Activated CD4-positive, alpha-beta T cell treated with anti-CD3 and anti-CD28 coated beads for 36 hours (primary cell): ENCODE measurements around the gene FUCA1. TPM values are rescaled to one million over a fixed set of nuclear protein-coding genes. Genes with fewer than 3 reads are reported as not detected.

Experiments
- ATAC-seq: fragments of 200-7000 bp; cut with Tn5 transposase; one replicate; pipeline ENCODE4 v1.10.0; 2021; ENCODE audit warnings: mild to moderate bottlenecking, moderate library complexity
- CTCF ChIA-PET: fragments of 350-600 bp; sonication (Branson Sonifier 250); formaldehyde crosslinking; loops from one replicate; lab custom pipeline; 2021; ENCODE audit warnings: antibody characterized with exemption; lab: Charles Lee
- POLR2A ChIA-PET: fragments of 350-600 bp; sonication (Branson Sonifier 250); formaldehyde crosslinking; loops from one replicate; lab custom pipeline; 2021; ENCODE audit warnings: antibody characterized with exemption, inconsistent platforms; lab: Charles Lee
- DNase-seq: peaks from one replicate; pipeline ENCODE4 v3.0.0-alpha.2; 2020
- H3K27ac Mint-ChIP-seq: one replicate; pipeline ENCODE4 v1.8.0; 2021; ENCODE audit warnings: mixed read lengths
- H3K27me3 Mint-ChIP-seq: one replicate; pipeline ENCODE4 v1.8.0; 2021; ENCODE audit warnings: mixed read lengths
- H3K36me3 Mint-ChIP-seq: one replicate; pipeline ENCODE4 v1.8.0; 2021; ENCODE audit warnings: low read depth, mixed read lengths
- H3K4me1 Mint-ChIP-seq: one replicate; pipeline ENCODE4 v1.8.0; 2021; ENCODE audit warnings: mixed read lengths
- H3K4me3 Mint-ChIP-seq: one replicate; pipeline ENCODE4 v1.8.0; 2021; ENCODE audit warnings: mild to moderate bottlenecking, moderate library complexity, mixed read lengths
- H3K9me3 Mint-ChIP-seq: one replicate; pipeline ENCODE4 v1.8.0; 2021; ENCODE audit warnings: low read depth, mixed read lengths
- intact Hi-C, 2 experiments: fragments of 100-400 bp; cut with DNase I in 1 of 2; cut with micrococcal nuclease in 1 of 2; formaldehyde crosslinking; loops; one replicate each; pipeline versions ENCODE4 v1.14.2 to v1.15.1; 2022 to 2024; cut with DNase I, micrococcal nuclease
- total RNA-seq, 2 experiments: library from RNA; stranded (reverse); gene quantifications; one replicate each; pipeline ENCODE4 v1.2.3, GENCODE V29; 2021

The FUCA1 gene
- total RNA-seq, 2 experiments from 2014 or later, result 4.2 to 4.5 TPM

GRCh38 chr1:23895993-23896392 lies 27.9 kb upstream of the FUCA1 start:
- Mint-ChIP-seq H3K27me3 (peaks cover 7% of the 10 kb centered on the region), H3K36me3 (no peaks in the 10 kb centered on the region), H3K9me3 (no peaks in the 10 kb centered on the region), H3K4me3 (no peak overlapping the region), H3K4me1 (peaks cover 13% of the 10 kb centered on the region), H3K27ac (no peak overlapping the region)
- ChIA-PET CTCF (interaction anchor here (0.5 to 1.0 kb wide), 5 partner anchors 12 to 556 kb away, joined by 3 to 5 read pairs (median 3); no protein-coding TSS in a partner anchor), POLR2A (no interaction called here)
- intact Hi-C loops, result no loop called here
- DNase-seq (no peak), ATAC-seq (no peak)

DNA sequence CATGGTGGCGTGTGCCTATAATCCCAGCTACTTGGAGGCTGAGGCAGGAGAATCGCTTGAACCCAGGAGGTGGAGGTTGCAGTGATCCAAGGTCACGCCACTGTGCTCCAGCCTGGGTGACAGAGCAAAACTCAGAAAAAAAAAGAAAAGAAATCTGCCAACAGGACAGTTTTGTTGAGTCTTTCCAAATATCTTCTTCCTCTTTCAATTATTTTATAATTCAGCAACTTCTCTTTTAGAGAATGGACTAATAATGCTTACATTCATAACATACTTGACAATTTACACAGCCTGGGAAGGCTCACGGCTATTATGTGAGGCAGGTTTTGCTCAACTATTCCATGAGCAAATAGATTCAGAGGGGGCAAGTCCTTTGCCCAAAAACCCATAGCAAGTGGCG lies 27.0 kb upstream of the FUCA1 start:
- CTCF ChIA-PET, result no interaction called here
- no peak for ATAC-seq

DNA sequence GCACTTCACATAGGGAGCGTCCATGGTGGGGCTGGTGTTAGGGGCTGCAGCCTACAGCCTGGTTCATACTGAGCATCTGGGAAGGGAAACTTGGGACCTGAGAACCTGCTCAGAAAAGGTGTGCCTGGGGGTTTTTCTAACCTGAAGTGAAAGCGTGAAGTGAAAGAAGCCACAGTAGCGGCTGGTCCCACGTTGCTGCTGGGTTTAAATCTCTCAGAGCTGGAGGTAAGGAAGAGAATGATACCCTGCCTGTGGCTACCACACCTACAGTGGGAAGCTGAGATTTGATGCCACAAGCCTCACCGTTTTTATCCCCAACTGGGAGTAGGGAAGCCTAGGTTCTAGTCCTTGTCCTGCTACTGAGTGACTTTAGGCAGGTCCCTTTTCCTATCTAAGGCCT lies 21.0 kb upstream of the FUCA1 start:
- intact Hi-C loops, result no loop called here
- no peak overlapping the region for H3K4me3 Mint-ChIP-seq
- H3K9me3 Mint-ChIP-seq, result no peaks in the 10 kb centered on the region
- no peaks in the 10 kb centered on the region for H3K4me1 Mint-ChIP-seq
- H3K27ac Mint-ChIP-seq, result no peak overlapping the region
- ATAC-seq, result no peak
- ChIA-PET CTCF (interaction anchor here (0.9 kb wide), 1 partner anchor 19 kb away, joined by 3 read pairs; no protein-coding TSS in a partner anchor), POLR2A (no interaction called here)
- no peak for DNase-seq
- no peaks in the 10 kb centered on the region for H3K36me3 Mint-ChIP-seq
- H3K27me3 Mint-ChIP-seq, result peaks cover 2% of the 10 kb centered on the region

More for the DNA sequence above, 27.0 kb upstream of the FUCA1 start:
- H3K27me3 Mint-ChIP-seq, result peaks cover 2% of the 10 kb centered on the region
- peaks cover 13% of the 10 kb centered on the region for H3K4me1 Mint-ChIP-seq
- DNase-seq, result no peak
- H3K27ac Mint-ChIP-seq, result no peak overlapping the region
- intact Hi-C loops, result no loop called here
- no peak overlapping the region for H3K4me3 Mint-ChIP-seq
- no peaks in the 10 kb centered on the region for H3K9me3 Mint-ChIP-seq
- no peaks in the 10 kb centered on the region for H3K36me3 Mint-ChIP-seq
- POLR2A ChIA-PET, result no interaction called here

DNA sequence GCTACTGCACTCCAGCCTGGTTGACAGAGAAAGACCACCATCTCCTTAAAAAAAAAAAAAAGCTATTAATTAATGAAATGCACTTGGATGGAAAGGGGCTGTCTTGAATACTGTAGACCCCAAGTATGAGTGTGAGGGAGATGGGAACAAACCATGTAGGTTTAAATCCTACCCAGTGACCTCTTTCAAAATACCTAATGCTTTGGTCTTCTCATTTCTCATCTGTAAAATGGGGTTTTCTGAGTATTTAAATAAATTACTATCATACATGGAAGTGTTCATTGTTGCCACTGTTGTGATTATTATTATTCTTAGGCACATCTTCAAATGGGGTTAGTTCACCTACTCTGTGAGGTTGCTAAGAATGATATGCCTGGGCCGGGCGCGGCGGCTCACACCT lies 17.1 kb upstream of the FUCA1 start:
- Mint-ChIP-seq H3K4me3 (no peak overlapping the region), H3K4me1 (no peaks in the 10 kb centered on the region), H3K9me3 (no peaks in the 10 kb centered on the region), H3K27ac (no peak overlapping the region), H3K27me3 (peaks cover 2% of the 10 kb centered on the region), H3K36me3 (no peaks in the 10 kb centered on the region)
- ChIA-PET CTCF (interaction anchor here (0.6 kb wide), 1 partner anchor 71 kb away, joined by 3 read pairs; no protein-coding TSS in a partner anchor), POLR2A (no interaction called here)
- intact Hi-C loops, result no loop called here
- DNase-seq (no peak), ATAC-seq (no peak)

DNA sequence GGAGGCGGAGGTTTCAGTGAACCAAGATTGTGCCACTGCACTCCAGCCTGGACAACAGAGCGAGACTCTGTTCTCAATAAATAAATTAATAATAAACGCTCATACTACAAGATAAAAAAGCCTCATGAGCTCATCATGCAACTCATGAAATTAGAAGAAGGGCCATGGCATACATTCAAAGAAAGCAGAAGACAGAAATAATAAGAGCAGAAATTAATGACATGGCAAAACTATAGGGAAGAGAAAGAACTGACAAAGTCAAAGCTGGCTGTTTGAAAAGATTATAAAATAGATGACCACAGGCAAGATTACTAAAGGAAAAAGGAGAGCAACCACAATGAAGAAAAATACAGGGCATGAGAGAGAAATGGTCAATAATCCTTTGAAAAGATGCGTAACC lies 14.7 kb upstream of the FUCA1 start:
- H3K4me1 Mint-ChIP-seq, result no peaks in the 10 kb centered on the region

DNA sequence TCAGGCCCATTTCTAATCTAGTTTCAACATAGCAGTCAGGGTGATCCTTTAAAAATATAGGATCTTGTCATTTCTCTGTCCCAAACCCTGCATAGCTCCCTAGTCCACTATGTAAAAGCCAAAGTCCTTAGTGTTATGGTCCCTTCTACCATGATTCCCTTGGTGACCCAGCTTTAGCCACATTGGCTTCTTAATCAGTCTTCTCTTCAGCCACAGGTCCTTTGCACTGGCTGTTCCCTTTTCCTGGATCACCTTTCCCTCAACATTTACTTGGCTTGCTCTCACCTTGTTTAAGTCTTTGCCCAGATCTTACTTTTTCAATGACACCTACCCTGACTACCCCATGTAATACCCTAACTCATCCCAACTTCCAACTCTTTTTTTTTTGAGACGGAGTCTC lies 11.7 kb upstream of the FUCA1 start:
- peaks cover 9% of the 10 kb centered on the region for H3K36me3 Mint-ChIP-seq

More for the DNA sequence above, 14.7 kb upstream of the FUCA1 start:
- Mint-ChIP-seq H3K9me3 (peaks cover 13% of the 10 kb centered on the region), H3K4me3 (no peak overlapping the region), H3K27ac (no peak overlapping the region), H3K36me3 (peaks cover 8% of the 10 kb centered on the region), H3K27me3 (no peaks in the 10 kb centered on the region)
- ATAC-seq (no peak), DNase-seq (no peak)
- ChIA-PET CTCF (interaction anchor here (0.8 to 1.3 kb wide), 3 partner anchors 48 to 111 kb away, joined by 3 read pairs; no protein-coding TSS in a partner anchor), POLR2A (no interaction called here)
- intact Hi-C loops, result no loop called here

DNA sequence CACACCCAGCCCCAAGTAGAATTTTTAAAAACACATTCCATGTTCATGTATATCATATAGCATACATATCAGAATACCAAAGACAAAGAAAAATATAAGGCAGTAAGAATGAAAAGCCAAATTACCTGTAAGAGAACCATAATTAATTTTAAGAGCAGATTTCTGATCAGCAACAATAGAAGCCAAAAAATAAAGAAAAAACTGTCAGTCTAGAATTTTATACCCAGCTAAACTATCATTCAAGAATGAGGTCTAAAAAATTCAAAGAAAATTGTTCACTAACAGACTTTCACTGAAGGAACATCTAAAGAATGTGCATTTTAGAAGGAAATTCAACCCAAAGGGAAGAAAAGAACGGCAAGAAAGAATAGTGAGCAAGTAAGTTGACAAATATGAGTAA lies 10.6 kb upstream of the FUCA1 start:
- H3K27me3 Mint-ChIP-seq, result no peaks in the 10 kb centered on the region
- H3K4me3 Mint-ChIP-seq, result no peak overlapping the region
- peaks cover 16% of the 10 kb centered on the region for H3K9me3 Mint-ChIP-seq
- intact Hi-C loops, result no loop called here
- POLR2A ChIA-PET, result interaction anchor here (0.7 kb wide), 1 partner anchor 164 kb away, joined by 3 read pairs; no protein-coding TSS in a partner anchor
- CTCF ChIA-PET, result interaction anchor here (1.2 kb wide), 1 partner anchor 133 kb away, joined by 4 read pairs; no protein-coding TSS in a partner anchor
- H3K4me1 Mint-ChIP-seq, result no peaks in the 10 kb centered on the region
- no peak overlapping the region for H3K27ac Mint-ChIP-seq
- peaks cover 9% of the 10 kb centered on the region for H3K36me3 Mint-ChIP-seq
- ATAC-seq (no peak), DNase-seq (no peak)

More for the DNA sequence above, 11.7 kb upstream of the FUCA1 start:
- peaks cover 16% of the 10 kb centered on the region for H3K9me3 Mint-ChIP-seq
- CTCF ChIA-PET, result interaction anchor here (1.2 kb wide), 1 partner anchor 9 kb away, joined by 3 read pairs; no protein-coding TSS in a partner anchor
- ATAC-seq, result no peak
- DNase-seq, result no peak
- no peaks in the 10 kb centered on the region for H3K27me3 Mint-ChIP-seq
- H3K4me1 Mint-ChIP-seq, result no peaks in the 10 kb centered on the region
- H3K4me3 Mint-ChIP-seq, result no peak overlapping the region
- POLR2A ChIA-PET, result no interaction called here
- no peak overlapping the region for H3K27ac Mint-ChIP-seq
- intact Hi-C loops, result no loop called here

- Mint-ChIP-seq H3K27ac (no peak overlapping the region), H3K27me3 (no peaks in the 10 kb centered on the region), H3K9me3 (peaks cover 16% of the 10 kb centered on the region), H3K36me3 (peaks cover 9% of the 10 kb centered on the region), H3K4me1 (no peaks in the 10 kb centered on the region), H3K4me3 (no peak overlapping the region)
- intact Hi-C loops, result no loop called here
- POLR2A ChIA-PET, result no interaction called here
- no peak for ATAC-seq
- DNase-seq, result no peak
- CTCF ChIA-PET, result no interaction called here
Measured at GRCh38 chr1:23875382-23875781, 7.3 kb upstream of the FUCA1 start.

- intact Hi-C loops, result no loop called here
- H3K4me1 Mint-ChIP-seq, result peaks cover 11% of the 10 kb centered on the region
- DNase-seq (no peak), ATAC-seq (no peak)
- H3K4me3 Mint-ChIP-seq, result no peak overlapping the region
- H3K27me3 Mint-ChIP-seq, result no peaks in the 10 kb centered on the region
- ChIA-PET POLR2A (no interaction called here), CTCF (no interaction called here)
- peaks cover 2% of the 10 kb centered on the region for H3K36me3 Mint-ChIP-seq
- H3K9me3 Mint-ChIP-seq, result peaks cover 2% of the 10 kb centered on the region
- H3K27ac Mint-ChIP-seq, result no peak overlapping the region
Measured at GRCh38 chr1:23872421-23872820, 4.3 kb upstream of the FUCA1 start.

GRCh38 chr1:23869051-23869450 lies 961 bp upstream of the FUCA1 start:
- no peak for ATAC-seq
- CTCF ChIA-PET, result interaction anchor here (0.8 to 1.8 kb wide), 5 partner anchors 14 to 59 kb away, joined by 3 to 5 read pairs (median 3); no protein-coding TSS in a partner anchor
- intact Hi-C loops, result loop anchor here in 1 of 2 experiments (2.0 kb wide), 1 partner anchor 500 kb away; the partner anchor contains the start of gene ZNF436

GRCh38 chr1:23868557-23869016 lies 497 bp upstream of the FUCA1 start:
- peak overlapping the region; percentile 77 for H3K27ac Mint-ChIP-seq
- H3K9me3 Mint-ChIP-seq, result no peaks in the 10 kb centered on the region
- DNase-seq (no peak), ATAC-seq (no peak)
- no peaks in the 10 kb centered on the region for H3K27me3 Mint-ChIP-seq
- H3K4me1 Mint-ChIP-seq, result peaks cover 19% of the 10 kb centered on the region
- intact Hi-C loops, result loop anchor here (1.0 to 2.0 kb wide), 11 partner anchors 30 to 500 kb away; partner anchors contain the start of genes ELOA (in 1 of the 2), GALE (in 1 of the 2), HMGCL (in 1 of the 2) and PNRC2 (in 1 of the 2)
- ChIA-PET CTCF (interaction anchor here (0.8 to 1.8 kb wide), 5 partner anchors 13 to 59 kb away, joined by 3 to 5 read pairs (median 3); no protein-coding TSS in a partner anchor), POLR2A (no interaction called here)
- peak overlapping the region; percentile 76 for H3K4me3 Mint-ChIP-seq
- peaks cover 3% of the 10 kb centered on the region for H3K36me3 Mint-ChIP-seq

More at GRCh38 chr1:23869051-23869450, 961 bp upstream of the FUCA1 start:
- H3K27me3 Mint-ChIP-seq, result no peaks in the 10 kb centered on the region
- no peaks in the 10 kb centered on the region for H3K9me3 Mint-ChIP-seq
- H3K4me3 Mint-ChIP-seq, result peak overlapping the region; percentile 76
- peaks cover 3% of the 10 kb centered on the region for H3K36me3 Mint-ChIP-seq
- no peak for DNase-seq
- POLR2A ChIA-PET, result no interaction called here
- peaks cover 19% of the 10 kb centered on the region for H3K4me1 Mint-ChIP-seq
- H3K27ac Mint-ChIP-seq, result peak overlapping the region; percentile 77

- ATAC-seq (peak; percentile 7), DNase-seq (no peak)
- peak overlapping the region; percentile 76 for H3K4me3 Mint-ChIP-seq
- H3K27me3 Mint-ChIP-seq, result no peaks in the 10 kb centered on the region
- POLR2A ChIA-PET, result no interaction called here
- peaks cover 3% of the 10 kb centered on the region for H3K36me3 Mint-ChIP-seq
- intact Hi-C loops, result no loop called here
- H3K4me1 Mint-ChIP-seq, result peaks cover 19% of the 10 kb centered on the region
- no peaks in the 10 kb centered on the region for H3K9me3 Mint-ChIP-seq
- CTCF ChIA-PET, result interaction anchor here (0.7 kb wide), 3 partner anchors 29 to 176 kb away, joined by 3 to 4 read pairs (median 3); partner anchors contain the start of gene RPL11
- no peak overlapping the region for H3K27ac Mint-ChIP-seq
Measured at GRCh38 chr1:23867542-23867894, 572 bp downstream of the FUCA1 start.
